DMS53 (cell line): ENCODE measurements around the gene SIRPA.
"Not testable (repeated sequence)": the region's sequence is repeated elsewhere in the genome, so short reads cannot be mapped to it uniquely, and the experiment has no call there.

Source experiments
- DNase-seq: peaks from one replicate; lab custom pipeline; 2025; lab: John Stamatoyannopoulos, UW

SIRPA gene

DNA sequence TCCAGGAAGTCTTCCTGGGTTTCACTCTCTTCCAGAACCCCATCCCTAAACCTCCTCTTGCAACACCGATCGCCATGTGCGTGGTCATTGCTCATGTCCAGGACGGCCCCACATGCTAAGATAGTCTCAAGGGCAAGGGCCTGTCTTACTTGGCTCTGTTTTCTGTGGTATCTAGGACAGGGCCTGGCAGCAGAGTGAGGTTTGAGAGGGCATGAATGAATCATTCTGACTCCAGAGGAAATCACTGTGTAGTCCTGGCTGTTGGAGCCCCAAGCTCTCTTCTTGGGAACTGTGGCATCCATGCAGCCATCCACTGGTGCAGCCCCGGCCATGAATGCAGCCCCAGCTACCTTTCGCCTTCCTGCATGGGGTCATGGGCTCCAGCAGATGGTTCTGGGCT is 12.4 kb downstream of the SIRPA start:
- DNase-seq, result no peak

- DNase-seq, result no peak
Observed at GRCh38 chr20:1908191-1908590, 13.0 kb downstream of the SIRPA start.

- no peak for DNase-seq
Observed at GRCh38 chr20:1909097-1909496, 13.9 kb downstream of the SIRPA start.

GRCh38 chr20:1911536-1911935 is 16.3 kb downstream of the SIRPA start:
- no peak for DNase-seq

DNA sequence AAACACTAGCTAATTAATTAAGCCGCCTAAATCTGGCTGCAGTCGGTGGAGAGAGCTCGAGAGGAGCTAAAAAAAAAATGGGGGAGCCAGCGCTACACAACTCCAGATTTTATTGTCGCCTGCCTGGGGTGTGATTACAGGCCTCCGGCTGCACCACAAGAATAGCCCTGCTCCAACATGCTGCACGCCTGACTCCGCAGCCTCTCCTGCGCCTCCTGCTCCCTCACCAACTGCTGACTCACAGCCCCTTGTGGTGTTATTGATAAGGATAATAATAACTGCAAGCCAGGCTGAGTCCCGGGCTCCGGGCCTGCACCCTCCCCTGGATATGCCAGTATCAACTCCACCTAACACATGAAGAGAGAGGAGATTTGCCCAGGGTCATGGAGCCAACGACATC is 16.8 kb downstream of the SIRPA start:
- DNase-seq, result no peak

DNA sequence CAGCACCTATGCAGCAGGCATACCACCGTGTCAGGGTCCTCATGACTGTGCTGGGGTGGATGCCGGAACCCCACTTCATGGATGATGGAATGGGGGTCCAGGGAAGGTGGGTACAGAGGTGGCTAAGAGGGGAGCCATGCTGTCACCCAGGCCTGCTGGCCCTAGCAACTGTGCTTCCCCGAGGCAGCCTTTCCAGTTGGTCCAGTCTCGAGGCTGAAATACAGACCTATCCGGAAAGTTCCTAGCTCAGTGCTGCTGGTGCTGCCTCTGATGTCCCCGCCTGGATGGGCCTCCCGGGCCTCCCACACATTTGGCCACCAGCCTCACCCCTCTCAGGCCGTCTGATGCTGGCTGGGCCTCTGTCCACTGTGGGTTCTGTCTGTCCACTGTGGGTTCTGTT is 17.4 kb downstream of the SIRPA start:
- DNase-seq, result no peak

DNA sequence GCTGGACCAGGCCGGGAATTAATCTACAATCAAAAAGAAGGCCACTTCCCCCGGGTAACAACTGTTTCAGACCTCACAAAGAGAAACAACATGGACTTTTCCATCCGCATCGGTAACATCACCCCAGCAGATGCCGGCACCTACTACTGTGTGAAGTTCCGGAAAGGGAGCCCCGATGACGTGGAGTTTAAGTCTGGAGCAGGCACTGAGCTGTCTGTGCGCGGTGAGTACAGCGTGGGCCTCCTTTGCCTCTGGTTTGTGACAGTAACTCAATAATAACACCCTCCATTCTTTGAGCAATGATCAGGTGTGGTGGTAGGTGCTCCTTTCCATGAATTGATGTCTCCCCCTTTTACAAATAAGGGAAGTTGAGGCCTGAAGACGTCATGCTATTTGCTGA is 20.0 kb downstream of the SIRPA start:
- DNase-seq, result not testable (repeated sequence)

- no peak for DNase-seq
Observed at GRCh38 chr20:1915725-1916124, 20.5 kb downstream of the SIRPA start.

DNA sequence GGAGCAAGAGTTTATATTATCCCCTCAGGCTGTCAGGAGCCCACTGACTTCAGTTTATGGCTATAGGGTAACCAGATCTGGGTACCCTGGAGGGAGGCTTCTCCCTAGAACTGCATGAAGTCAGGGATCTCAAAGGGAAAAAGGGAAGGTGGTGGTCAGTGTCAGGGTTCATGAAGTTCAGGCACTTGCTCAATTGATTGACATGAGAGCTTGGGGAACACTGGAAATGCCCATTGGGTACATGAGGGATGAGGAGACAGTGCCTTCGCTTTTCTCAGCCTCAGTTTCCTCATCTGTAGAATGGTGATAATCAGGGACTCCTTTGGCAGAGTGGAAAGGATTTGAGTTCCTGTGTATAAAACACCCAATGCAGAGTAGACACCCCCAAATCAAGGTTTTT is 22.6 kb downstream of the SIRPA start:
- no peak for DNase-seq

- no peak for DNase-seq
Observed at GRCh38 chr20:1918491-1919165, 23.4 kb downstream of the SIRPA start.

DNA sequence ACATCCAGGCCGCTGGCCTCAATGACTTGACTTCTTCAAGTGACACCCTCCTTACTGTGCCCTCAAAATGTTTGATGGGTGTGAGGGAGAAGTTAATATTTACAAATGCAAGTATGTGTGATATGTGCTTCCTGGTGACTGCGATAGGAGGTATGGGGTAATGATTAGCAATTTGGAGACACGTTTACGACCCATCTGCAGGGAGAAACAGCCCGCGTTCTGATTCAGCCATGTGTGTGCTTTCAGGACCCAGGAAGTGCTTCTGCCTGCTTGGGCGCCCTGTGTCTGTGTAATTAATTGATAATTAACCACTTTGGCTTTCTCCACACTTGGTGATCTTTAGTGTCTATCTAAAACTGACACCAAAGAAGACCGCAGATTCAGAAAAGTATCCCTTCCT is 25.0 kb downstream of the SIRPA start:
- DNase-seq, result no peak

DNA sequence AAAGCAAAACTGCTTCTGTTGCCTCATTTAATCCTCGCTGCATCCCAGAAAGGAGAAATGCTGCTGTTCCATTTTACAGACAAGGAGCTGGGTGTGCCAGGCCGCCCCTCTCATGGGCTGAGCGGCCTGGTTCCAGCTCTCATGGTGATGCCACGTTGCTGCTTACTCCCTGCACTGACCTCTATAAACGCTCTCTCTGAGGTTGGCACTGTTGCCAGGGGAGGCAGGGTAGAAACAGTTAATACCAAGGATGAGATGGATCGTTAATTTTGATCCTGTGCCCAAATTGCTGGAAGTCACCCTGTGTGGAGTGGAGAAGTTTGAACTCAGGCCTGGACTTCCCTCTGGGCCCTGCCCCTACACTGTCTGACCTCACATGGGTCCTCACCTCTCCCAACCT is 25.6 kb downstream of the SIRPA start:
- no peak for DNase-seq

- not testable (repeated sequence) for DNase-seq
Observed at GRCh38 chr20:1921985-1922384, 26.8 kb downstream of the SIRPA start.

DNA sequence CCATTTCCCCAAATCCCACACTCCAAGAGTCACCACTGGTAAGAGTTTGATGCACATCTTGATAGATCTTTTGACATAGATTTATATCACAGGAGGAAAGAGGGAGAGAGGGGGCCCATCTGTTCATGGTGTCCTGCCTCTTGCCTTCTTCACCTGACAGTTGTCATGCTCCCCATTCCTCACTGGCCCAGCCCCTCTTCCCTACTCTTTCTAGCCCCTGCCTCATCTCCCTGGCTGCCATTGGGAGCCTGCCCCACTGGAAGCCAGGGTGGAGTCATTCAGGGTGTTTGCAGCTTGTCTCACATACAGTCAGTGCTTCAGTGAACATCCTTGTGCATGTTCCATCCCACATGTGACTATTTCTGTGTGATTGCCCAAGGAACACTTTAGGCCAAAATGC is 27.6 kb downstream of the SIRPA start:
- no peak for DNase-seq

- no peak for DNase-seq
Observed at GRCh38 chr20:1924910-1925861, 30.0 kb downstream of the SIRPA start.

DNA sequence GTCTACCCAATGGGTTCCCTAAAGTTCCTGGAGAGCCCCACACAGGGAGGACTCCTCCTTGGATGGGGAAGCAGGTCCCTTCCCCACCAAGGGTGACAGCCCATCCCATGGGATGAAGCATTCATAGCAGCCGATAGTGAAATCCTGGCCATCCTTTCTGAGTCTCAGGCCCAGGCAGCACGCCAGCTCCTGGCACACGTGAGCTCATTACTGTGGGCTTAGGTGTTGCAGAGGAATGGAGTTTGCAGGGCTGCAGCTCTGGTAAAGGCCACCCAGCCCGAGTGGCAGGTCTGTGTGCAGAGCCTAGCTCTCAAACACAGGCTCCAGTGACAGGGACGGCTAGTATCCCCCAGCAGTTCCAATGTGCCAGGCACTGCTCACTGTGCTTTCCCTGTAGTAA is 31.0 kb downstream of the SIRPA start:
- no peak for DNase-seq

GRCh38 chr20:1927217-1927616 is 32.0 kb downstream of the SIRPA start:
- no peak for DNase-seq

DNA sequence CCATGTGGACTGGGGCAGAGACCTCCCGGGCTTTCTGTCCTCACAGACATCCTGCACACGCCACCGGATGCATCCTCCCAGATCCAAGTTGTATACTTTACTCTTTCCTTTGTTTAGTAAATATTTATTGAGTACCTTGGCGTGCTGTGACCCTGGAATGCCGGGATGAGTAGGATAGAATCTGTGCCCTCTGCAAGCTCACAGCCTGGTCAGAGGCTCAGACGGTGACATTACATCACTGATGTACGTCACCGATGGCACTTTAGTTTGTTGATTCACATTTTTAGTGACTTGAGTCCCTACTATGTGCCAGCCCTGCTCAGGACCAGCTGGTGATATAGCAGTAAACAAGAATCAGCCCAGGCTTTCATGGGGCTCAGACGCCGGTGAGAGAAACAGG is 32.9 kb downstream of the SIRPA start:
- DNase-seq, result no peak

DNA sequence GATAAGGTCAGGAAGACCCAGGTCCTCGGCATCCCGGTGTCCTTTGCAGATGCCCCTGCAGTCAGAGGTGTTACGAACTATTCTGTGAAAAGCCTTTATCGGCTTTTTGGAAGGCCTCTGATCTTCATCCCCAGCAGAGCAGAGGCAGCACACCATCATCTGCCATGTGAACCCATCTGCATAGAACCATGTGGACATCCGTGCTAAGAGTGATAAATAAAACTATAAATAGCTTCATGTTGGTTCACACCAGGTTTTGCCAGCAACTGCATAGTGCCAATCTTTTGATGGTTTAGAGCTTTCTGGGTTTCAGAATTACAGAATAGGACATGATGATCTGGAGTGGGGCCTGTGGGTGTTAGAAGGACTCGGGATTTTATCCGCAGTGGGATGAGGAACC is 33.6 kb downstream of the SIRPA start:
- no peak for DNase-seq

GRCh38 chr20:1929460-1929859 is 34.3 kb downstream of the SIRPA start:
- DNase-seq, result no peak

DNA sequence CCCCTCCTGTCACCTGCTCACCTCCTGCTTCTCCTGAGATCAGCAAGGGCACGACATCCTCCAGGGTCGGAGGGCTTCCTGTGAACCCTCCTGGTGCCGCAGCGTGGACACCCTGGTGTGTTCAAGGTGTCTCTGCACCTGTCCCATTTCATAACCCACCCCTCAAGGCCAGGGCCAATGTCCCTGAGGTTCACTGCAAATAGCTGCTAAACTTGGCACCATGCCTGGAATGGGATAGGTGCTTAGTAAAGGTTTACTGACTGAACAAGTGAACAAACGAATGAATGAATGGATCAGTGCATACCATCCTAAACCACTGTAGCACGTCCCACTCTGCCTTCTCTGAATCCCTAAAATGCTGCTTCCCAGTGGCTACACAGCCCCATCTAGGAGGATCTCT is 35.0 kb downstream of the SIRPA start:
- no peak for DNase-seq

- DNase-seq, result no peak
Observed at GRCh38 chr20:1931830-1932229, 36.6 kb downstream of the SIRPA start.

- no peak for DNase-seq
Observed at GRCh38 chr20:1932971-1933370, 37.8 kb downstream of the SIRPA start.
